ENCODE results near the gene ADAMTS8.

The ADAMTS8 gene

GRCh38 chr11:130400781-130401483, 27.5 kb downstream of the ADAMTS8 start:
- DNase-seq, result no peak

GRCh38 chr11:130399196-130399595, 29.2 kb downstream of the ADAMTS8 start:
- no peak for DNase-seq

GRCh38 chr11:130397780-130398179, 30.6 kb downstream of the ADAMTS8 start:
- no peak for DNase-seq

GRCh38 chr11:130396965-130397364, 31.4 kb downstream of the ADAMTS8 start:
- no peak for DNase-seq

- DNase-seq, result no peak
Observed at GRCh38 chr11:130394615-130395014, 33.8 kb downstream of the ADAMTS8 start.

GRCh38 chr11:130391711-130392110, 36.7 kb downstream of the ADAMTS8 start:
- DNase-seq, result no peak

- peak in 24 of 51 donors; percentile 4 to 69 (median 30) for DNase-seq
Observed at GRCh38 chr11:130390071-130390758, 38.2 kb downstream of the ADAMTS8 start.

GRCh38 chr11:130389335-130389935, 39.0 kb downstream of the ADAMTS8 start:
- DNase-seq, result no peak

- no peak for DNase-seq
Observed at GRCh38 chr11:130388607-130389205, 39.7 kb downstream of the ADAMTS8 start.

- no peak for DNase-seq
Observed at GRCh38 chr11:130386056-130386455, 42.4 kb downstream of the ADAMTS8 start.

GRCh38 chr11:130383344-130384211, 44.8 kb downstream of the ADAMTS8 start:
- DNase-seq, result no peak

GRCh38 chr11:130381317-130381716, 47.1 kb downstream of the ADAMTS8 start:
- DNase-seq, result no peak

- no peak for DNase-seq
Observed at GRCh38 chr11:130380778-130381177, 47.6 kb downstream of the ADAMTS8 start.

GRCh38 chr11:130379276-130379675, 49.1 kb downstream of the ADAMTS8 start:
- DNase-seq, result no peak

GRCh38 chr11:130370845-130371590, 57.4 kb downstream of the ADAMTS8 start:
- DNase-seq, result no peak

- peak in 22 of 51 donors; percentile 4 to 83 (median 26) for DNase-seq
Observed at GRCh38 chr11:130369713-130370112, 58.7 kb downstream of the ADAMTS8 start.

GRCh38 chr11:130369141-130369691, 59.2 kb downstream of the ADAMTS8 start:
- DNase-seq, result peak in 34 of 51 donors; percentile 5 to 85 (median 42)

- no peak for DNase-seq
Observed at GRCh38 chr11:130359419-130359818, 69.0 kb downstream of the ADAMTS8 start.

- DNase-seq, result no peak
Observed at GRCh38 chr11:130358398-130358797, 70.0 kb downstream of the ADAMTS8 start.
